CD1c-positive myeloid dendritic cell (primary cell): ENCODE data around the gene STK4.

ENCODE experiments used
- DNase-seq: peaks from one replicate; pipeline ENCODE4 v3.0.0-alpha.2; 2016; ENCODE audit errors: extremely low spot score

Gene STK4

DNA sequence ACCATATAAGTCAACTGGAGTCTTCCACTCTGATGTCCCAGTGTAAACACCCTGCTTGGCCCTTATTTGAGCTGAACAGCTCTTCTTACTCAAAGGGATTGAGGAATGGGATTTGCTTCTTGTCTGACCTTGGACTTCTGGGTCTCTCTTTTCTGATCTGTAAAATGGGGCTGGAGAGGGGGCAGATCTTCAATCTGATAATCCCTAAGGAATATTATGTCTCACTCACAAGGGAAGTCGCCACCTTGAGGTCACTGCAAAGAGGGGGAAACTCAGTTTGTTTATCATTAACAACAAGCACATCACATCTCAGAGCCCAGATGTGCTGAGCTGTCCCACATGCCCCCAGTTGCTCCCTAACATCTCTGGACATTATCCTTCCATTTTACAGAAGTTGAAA is 119.6 kb downstream of the STK4 start:
- no peak for DNase-seq

DNA sequence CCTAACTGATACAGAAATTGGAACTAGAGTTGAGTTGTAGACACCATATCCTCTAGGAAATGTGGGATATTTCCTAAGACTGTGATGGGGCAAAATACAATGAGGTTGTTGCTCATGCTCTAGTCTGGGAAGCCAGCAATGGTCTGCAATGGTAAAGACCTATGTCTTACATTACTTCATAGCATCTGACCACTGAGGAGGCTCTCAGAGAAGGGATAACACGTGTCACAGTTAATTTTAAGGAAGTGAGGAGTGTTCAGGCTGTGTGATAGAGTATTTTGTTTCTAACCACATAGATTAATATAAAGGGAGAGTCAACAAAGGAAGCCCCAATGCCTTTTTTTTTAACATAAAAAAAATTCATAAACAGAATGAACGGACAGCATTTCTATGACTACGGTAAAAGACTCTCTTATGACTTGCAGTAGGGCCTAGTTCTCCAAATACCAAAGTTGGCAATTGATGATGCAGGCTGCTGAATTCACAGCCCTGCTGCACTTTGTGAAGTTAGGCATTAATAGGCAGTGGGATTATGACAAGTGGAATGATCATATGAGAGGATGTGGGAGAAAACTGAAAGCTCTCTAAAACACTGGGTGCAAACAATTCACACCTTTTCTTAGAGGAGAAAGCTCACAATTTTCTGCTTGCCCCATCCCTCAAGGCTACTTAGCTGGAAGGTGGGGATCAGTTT is 120.9 kb downstream of the STK4 start:
- DNase-seq, result peak; percentile 38

DNA sequence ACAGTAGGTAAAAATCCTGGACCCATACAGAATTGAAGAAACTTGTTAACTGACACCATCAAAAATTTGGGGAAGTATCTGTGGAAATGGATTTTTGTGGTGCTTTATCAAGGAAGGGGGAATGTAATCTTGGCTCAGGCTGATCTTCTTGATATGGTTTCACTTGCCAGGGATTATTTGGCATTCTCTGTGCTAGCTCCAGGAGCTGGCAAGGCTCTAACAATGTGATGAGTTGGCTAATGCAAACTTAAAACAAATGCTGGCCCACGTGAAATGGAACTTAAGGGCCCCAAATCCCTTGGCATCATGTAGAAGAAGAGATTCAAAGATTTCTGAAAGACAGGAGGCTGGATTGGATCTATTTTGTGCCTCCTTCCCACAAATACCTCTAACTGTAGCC is 121.5 kb downstream of the STK4 start:
- DNase-seq, result no peak

DNA sequence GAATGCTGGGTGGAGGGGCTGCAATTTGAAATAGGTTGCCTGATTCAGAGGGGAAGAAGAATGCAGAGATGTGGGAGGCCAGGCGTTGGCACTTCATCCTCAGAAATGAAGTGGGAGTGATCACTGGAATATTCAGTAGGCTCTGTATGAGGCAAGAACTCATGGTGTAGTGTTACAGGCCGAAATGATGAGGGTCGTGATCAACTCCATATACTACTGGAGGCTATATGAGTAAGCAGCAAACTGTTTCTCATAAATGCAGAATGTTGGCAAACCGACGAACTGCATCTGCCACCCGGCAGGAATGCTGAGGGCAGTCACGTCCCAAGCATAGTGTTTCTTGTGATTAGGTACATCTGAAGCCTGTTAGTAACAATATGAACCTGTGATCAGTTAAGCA is 121.9 kb downstream of the STK4 start:
- no peak for DNase-seq

DNA sequence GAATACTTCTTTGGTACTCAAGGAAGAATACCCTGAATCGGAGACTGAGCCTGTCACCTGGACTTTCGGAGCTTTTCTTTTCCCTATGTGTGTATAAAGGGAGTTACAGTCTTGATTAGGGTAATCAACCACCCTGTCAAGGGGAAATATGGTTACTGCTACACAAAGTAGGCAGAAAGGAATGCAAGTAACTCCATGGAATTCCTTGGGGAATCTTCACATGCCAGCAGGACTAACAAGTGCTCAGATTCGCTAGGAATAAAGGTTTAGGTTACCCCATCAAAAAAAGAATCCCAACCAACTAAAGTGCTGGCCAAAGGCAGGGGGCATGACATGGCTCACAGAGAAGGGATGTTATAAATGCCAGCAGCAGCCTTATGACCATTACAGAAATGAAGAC is 124.2 kb downstream of the STK4 start:
- DNase-seq, result no peak

DNA sequence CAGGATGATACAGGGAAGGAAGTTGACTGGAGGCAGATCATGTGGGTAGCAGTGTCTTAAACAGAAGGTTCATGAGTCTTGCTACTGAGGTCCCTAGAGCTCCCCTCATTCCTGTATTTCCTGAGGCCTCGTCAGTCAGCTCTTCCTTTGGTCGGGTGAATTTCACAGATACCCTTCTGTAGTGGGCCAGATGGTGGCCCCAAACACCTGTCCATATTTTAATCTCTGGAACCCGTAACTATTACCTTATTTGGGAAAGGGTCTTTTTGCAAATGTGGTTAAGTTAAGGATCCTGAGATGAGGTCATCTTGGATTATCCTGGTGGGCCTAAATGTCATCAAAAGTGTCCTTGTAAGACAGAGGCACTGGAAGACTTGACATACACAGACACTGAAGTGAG is 125.1 kb downstream of the STK4 start:
- DNase-seq, result no peak

DNA sequence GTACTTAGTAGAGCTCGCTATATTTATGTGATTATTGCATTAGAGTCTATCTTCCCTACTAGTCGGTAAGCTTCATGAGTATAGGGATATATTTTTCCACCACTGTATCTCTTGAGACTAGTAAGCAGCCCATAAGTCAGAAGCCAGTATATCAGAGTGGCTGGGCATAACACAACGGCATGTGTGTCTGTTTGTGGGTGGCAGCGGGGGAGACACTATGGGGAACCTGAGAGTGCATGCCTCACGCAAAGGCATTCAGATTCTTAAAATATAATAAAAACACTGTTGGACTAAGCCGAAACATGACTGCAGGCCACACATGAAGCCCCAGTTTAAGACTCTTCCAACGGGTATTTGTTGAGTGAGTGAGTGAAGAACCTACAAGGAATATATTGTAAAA is 126.6 kb downstream of the STK4 start:
- DNase-seq, result no peak

DNA sequence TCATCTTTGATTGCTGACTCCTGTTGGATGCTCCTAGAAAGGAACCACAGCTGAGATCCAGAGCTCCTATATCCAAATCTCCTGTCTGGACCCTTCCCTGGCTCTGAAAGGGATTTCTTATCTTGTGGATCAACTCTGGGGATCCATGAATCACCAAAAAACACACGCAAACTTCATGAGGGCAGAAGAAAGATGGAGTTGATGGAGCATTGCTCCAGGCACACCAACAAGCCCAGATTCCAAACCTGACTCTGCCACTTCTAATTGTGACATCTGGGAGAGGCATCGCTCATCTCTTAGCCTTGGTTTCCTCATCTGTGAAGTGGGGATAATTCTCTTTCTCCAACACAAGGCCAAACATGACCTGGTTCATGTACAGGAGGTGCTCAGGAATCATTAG is 127.9 kb downstream of the STK4 start:
- no peak for DNase-seq

DNA sequence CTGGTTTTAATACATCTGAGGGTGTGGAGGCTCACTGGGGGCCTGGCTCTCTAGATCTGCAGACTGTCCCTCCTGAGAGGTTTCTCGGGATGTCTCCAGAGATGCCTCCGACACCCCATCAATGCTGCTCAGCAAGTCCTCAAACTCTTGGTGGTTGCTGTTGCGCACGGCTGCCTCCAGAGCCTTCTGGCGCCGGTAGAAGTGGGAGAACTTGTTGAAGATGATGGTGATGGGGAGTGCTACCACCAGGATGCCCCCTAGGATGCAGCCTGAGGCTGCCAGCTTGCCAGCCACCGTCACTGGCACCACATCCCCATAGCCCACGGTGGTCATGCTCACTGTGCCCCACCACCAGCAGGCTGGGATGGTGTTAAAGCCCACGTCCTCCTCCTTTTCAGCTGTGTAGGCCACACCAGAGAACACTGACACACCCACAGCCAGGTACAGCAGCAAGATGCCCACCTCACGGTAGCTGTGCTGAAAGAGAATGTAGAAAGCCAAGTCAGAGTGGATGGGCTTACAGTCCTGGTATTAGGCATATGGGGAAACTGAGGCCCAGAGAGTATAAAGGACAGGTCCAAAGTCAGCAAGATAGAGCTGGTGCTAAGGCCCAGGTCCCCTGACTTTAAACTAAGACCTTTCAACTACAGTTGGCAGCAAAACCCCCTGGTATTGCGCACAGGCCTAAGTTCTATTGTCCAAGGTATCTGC is 128.7 kb downstream of the STK4 start:
- no peak for DNase-seq

DNA sequence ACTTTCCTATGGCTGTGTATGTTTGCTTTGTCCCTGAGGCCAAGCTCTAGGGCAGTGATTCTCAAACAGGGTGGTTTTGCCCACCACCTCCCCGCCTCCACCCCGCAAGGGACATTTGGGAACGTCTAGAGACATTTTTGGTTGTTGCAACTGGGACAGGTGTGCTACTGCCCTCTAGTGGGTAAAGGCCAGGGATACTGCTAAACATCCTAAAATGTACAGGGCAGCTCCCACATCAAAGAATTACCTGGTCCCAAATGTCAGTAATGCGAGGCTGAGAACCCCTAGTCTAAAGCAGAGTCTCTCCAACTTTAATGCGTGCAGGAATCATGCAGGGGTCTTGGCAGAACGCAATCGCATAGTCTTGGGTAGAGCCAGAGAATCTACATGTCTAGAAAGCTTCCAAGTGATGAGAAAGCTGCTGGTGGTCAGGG is 129.5 kb downstream of the STK4 start:
- DNase-seq, result peak; percentile 63

DNA sequence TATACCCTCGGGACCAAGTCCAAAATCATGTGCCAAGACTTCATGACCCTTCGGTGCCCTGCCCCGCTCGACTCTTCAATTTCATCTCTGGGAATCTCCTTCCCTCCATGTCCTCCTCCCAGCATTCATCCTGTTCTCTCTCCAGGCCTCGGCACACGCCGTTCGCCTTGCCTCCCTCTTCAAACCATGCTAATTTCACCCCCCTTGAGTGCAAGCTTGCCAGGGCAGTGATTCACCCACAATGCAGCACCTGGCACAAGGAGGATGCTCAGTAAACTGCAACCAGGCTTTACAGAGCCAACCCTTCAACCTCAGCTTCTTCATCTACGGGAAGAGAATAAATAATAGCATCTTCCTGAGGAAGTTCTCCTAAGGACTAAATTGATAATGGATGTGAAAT is 130.5 kb downstream of the STK4 start:
- no peak for DNase-seq

DNA sequence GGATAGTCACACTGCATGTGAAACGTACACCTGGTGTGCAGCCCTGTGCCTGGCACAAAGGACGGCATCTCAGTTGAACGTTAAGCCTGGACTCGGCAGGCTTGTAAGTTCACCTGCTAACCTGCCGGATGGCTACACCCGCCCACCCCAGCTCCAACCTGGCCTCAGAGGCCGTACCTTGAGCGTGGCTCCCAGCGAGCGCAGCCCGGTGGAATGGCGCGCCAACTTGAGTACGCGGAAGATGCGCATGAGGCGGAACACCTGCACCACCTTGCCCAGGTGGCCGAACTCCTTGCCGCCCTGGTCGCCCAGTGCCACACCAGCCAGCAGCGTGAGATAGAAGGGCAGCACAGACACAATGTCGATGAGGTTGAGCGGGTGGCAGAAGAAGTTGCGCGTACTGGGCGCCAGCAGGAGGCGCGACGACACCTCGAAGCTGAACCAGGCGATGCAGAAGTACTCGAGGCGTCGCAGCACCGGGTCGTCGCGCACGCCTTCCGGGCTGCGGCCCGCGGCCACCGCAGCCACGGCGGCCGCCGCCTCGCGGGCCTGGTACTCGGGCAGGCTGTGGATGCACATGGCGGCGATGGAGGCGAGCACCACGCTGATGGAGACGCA is 131.3 kb downstream of the STK4 start:
- DNase-seq, result peak; percentile 59

DNA sequence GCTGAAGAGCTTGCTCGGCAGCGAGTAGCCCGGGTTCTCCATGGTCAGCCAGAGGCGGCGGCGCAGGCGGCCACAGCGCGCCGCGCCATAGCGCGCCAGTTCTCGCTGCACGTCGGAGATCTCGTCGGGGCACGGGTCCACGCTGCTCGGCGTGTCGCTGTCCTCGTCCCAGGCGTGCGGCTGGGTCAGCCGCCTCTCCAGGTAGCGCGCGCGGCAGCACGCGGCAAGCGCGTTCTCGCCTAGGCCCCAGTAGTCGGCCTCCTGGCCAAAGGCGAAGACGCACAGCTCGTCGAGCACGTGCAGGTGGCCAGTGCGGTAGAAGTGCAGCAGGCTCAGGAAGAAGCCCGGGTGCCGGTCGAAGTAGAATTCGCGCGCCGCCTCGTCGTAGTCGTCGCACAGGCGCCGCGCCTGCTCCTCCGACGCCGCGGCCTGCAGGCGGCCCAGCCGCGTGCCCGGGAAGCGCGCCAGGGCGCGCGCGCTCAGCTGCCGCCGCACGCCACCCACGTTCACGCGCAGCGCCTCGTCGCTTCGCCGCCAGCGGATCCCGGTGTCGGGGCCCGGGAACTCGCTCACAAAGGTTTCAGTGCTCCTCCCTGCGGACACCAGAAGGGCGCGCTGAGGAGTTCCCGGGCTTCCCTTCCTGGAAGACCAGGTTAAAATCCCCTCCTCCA is 131.9 kb downstream of the STK4 start:
- peak; percentile 39 for DNase-seq

DNA sequence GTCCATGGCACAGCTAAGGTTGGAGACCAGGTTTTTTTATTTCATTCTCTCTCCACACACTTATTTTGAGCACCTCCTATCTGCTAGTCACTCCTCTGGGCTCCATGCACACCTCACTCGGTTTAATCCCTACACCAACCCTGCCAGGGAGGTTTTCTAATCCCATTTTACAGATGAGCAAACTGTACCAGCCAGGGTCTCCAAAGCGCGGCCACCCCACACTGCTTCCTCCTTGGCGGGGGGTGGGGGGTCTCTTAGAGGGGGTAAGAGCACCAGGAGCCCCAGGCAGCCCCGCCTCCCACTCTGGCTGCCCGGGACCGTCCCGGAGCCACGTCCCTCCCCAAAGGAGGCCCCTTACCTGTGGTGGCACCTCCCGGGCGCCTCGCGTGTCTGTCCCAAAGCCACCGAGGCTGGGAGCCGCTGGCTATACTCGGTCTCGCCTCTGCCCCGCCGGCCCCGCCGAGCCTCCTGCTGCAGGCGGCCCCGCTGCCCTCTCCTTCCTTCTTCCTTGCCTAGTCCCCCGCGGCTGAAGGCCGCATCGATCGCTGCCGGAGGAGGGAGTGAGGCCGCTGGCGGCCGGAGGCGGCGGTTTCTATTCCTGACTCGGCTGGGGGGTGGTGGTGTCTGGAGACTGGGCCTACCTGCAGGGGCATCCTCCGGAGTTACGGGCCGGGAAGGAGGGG is 134.4 kb downstream of the STK4 start, which contains the start of gene KCNS1:
Gene KCNS1, minus strand, starts transcription at position 565 of the 683 bp plus-strand sequence. CDS start 1,891 bp downstream, outside the sequence.
- DNase-seq, result no peak

DNA sequence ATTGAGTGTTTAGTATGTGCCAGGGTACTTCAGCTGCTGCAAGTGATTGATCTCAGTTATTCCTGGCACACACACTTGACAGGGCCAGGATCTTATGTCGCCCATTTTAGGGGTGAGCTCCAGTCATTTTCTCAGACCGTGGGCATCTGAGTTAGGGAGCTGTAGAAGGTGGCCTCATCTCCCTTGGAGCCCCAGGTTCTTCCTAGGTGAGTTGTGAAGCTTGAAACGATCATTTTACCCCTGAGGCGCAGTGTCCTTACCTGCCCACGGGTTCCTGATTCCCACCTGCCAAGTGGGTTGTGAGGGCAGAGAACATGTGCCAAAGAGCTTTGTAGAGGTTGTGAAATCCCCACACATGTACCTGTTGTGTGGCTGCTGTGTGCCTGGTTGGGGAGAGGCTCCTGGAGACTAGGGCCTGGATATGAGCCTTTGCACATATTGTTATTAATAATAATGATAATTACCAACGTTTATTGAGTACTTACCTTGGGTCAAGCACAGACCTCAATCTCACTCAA is 135.1 kb downstream of the STK4 start:
- no peak for DNase-seq

DNA sequence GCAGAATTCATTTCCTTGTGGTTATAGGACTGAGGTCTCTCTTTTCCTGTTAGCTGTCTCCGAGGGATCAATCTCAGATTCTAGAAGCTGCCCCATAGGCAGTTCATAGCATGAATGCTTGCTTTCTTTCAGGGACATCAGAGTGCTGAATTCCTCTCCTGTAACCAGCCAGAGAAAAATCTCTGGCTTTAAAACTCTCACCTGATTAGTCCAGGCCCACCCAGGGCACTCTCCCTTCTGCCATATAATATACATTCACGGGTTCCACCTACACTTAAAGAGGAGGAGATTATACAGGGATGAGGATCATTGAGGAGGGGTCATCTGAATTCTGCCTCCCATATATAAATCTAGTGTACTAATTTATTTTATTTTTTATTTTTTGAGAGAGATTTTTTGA is 136.8 kb downstream of the STK4 start:
- no peak for DNase-seq

DNA sequence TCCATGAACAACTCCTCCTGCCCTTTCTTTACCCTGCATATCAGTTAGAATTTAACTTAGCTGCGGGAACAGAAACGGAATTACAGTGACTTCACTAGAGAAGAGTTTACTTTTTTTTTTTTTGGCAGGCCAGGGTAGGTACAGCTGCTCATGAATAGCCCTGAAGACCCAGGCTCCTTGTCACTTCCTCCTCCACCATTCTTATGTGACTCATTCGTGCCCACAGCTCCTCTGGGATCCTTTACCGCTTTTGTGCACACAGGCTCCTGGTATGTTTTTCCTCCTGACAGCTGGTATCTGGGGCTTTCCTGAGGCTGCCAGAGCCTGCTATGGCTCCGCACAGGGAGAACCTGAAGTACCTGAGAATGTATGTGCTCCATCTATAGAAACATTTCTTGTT is 138.5 kb downstream of the STK4 start:
- DNase-seq, result no peak

DNA sequence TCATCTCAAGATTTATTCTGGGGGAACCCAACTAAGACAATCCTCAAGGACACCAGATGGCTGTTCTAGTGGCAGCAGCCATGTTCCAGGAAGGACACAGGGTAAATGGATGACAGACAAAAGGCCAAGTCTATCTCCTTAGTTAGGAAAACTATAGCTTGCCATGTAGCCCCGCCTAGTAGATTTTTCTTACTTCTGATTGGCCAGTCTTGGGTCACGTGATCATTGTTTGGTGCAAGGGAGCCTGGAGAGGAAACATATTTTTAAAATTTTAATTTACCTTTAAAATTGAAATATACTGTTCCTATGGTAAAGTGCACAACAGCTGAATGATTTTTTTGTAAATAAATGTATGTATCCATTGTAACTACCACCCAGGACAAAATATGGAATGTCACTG is 139.0 kb downstream of the STK4 start:
- DNase-seq, result no peak

DNA sequence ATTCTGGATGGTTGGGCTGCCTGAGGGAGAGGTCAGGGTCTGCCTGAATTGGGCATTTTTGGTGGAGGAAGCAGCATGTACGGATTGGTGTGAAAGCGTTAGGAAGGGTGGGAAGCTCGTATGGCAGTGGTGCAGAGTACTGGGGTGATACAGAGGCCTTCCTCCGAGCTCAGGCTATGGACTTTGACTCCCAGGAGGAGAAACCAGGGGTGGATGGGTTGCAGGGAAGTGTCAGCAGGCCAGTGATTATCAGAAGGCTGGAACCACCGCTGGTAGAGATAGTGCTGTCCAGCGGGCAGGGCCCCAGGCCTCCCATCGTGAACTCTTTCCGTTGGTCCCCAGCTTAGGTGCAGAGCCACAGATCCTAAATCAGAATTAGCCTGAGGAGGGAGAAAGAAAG is 143.3 kb downstream of the STK4 start:
- DNase-seq, result no peak

DNA sequence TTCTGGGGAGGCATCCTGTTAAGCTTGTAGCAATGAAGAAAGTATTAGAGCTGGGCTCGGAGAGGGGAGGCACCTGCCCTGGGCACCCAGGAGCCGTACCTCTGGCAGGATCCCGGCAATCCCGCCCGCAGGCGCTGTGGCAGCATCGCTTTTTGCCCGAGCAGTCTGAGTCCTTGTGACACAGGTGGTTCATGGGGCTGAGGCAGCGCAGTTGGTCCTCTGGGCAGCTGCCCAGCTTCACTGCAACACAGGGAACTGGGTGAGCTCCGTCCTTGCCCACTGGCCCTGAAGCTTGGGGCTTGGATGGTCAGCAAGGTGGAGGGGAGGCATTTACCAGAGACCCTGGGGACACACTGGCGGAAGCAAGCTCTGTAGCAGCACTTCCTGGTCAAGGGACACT is 144.0 kb downstream of the STK4 start:
- DNase-seq, result no peak

DNA sequence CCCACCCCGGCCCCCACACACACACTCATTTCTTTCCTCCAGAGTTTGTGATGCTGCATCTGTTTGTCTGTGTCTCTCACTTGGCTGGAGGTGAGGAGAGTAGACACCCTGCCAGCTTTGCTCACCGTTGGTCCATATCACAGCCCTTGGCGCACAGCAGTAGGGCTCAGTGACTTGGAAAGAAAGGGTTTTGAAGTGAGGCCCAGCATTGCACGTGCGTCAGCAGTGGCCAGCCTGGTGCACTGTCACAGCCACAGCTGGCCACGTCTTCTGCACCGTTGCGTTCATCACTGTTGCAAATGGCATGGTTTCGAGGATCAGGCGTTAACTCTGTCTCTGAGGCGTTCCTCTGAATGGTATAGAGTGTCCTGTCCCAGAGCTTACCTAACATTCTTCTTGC is 145.0 kb downstream of the STK4 start:
- no peak for DNase-seq
